T-helper 1 cell treated with Interleukin-12 subunit alpha and Interleukin-12 subunit beta and Interleukin-4 antibody, amounts not matched to agents 30 μg/mL and 1 μg/mL, for 36 hours (primary cell): Measurements from ENCODE around the gene UBAC2.

Source experiments
- H3K27ac Mint-ChIP-seq: one replicate; pipeline ENCODE4 v1.8.0; 2021; ENCODE audit warnings: mild to moderate bottlenecking, mixed read lengths
- H3K27me3 Mint-ChIP-seq: one replicate; pipeline ENCODE4 v1.8.0; 2021; ENCODE audit warnings: low read depth, mixed read lengths
- H3K36me3 Mint-ChIP-seq: one replicate; pipeline ENCODE4 v1.8.0; 2021; ENCODE audit warnings: low read depth, mixed read lengths
- H3K4me1 Mint-ChIP-seq: one replicate; pipeline ENCODE4 v1.8.0; 2021; ENCODE audit warnings: low read depth, mixed read lengths
- H3K4me3 Mint-ChIP-seq: one replicate; pipeline ENCODE4 v1.8.0; 2021; ENCODE audit warnings: mild to moderate bottlenecking, moderate library complexity, mixed read lengths
- H3K9me3 Mint-ChIP-seq: one replicate; pipeline ENCODE4 v1.8.0; 2021; ENCODE audit warnings: mixed read lengths

Gene UBAC2

GRCh38 chr13:99200432-99201167, at the start of gene UBAC2:
TSS of gene UBAC2 (plus strand) at chr13:99200854. CDS start at chr13:99200909, 55 bp downstream.
- peak within 1 kb of the TSS; percentile 99 for H3K4me3 Mint-ChIP-seq
- H3K9me3 Mint-ChIP-seq, result no peaks in the 10 kb centered on the region
- peak within 1 kb of the TSS; percentile 93 for H3K27ac Mint-ChIP-seq
- H3K36me3 Mint-ChIP-seq, result peaks cover 24% of the 10 kb centered on the region
- H3K27me3 Mint-ChIP-seq, result peaks cover 17% of the 10 kb centered on the region
- H3K4me1 Mint-ChIP-seq, result peaks cover 38% of the 10 kb centered on the region

- Mint-ChIP-seq H3K27me3 (no peaks in the 10 kb centered on the region), H3K4me1 (peaks cover 6% of the 10 kb centered on the region), H3K9me3 (no peaks in the 10 kb centered on the region), H3K4me3 (no peak overlapping the region), H3K27ac (no peak overlapping the region), H3K36me3 (no peaks in the 10 kb centered on the region)
Observed at GRCh38 chr13:99151516-99151915, 49.1 kb upstream of the UBAC2 start.

- H3K36me3 Mint-ChIP-seq, result no peaks in the 10 kb centered on the region
- H3K27me3 Mint-ChIP-seq, result peaks cover 5% of the 10 kb centered on the region
- no peak overlapping the region for H3K27ac Mint-ChIP-seq
- H3K9me3 Mint-ChIP-seq, result no peaks in the 10 kb centered on the region
- no peak overlapping the region for H3K4me3 Mint-ChIP-seq
- peaks cover 6% of the 10 kb centered on the region for H3K4me1 Mint-ChIP-seq
Observed at GRCh38 chr13:99153219-99153618, 47.4 kb upstream of the UBAC2 start.

- Mint-ChIP-seq H3K4me1 (peaks cover 6% of the 10 kb centered on the region), H3K4me3 (no peak overlapping the region), H3K27me3 (peaks cover 12% of the 10 kb centered on the region), H3K36me3 (no peaks in the 10 kb centered on the region), H3K27ac (no peak overlapping the region), H3K9me3 (no peaks in the 10 kb centered on the region)
Observed at GRCh38 chr13:99154064-99154463, 46.6 kb upstream of the UBAC2 start.

- no peaks in the 10 kb centered on the region for H3K9me3 Mint-ChIP-seq
- H3K36me3 Mint-ChIP-seq, result no peaks in the 10 kb centered on the region
- H3K4me3 Mint-ChIP-seq, result no peak overlapping the region
- H3K27me3 Mint-ChIP-seq, result peaks cover 28% of the 10 kb centered on the region
- H3K4me1 Mint-ChIP-seq, result peaks cover 7% of the 10 kb centered on the region
- no peak overlapping the region for H3K27ac Mint-ChIP-seq
Observed at GRCh38 chr13:99155821-99156220, 44.8 kb upstream of the UBAC2 start.

- Mint-ChIP-seq H3K27me3 (peaks cover 37% of the 10 kb centered on the region), H3K4me1 (peaks cover 1% of the 10 kb centered on the region)
Observed at GRCh38 chr13:99157046-99157445, 43.6 kb upstream of the UBAC2 start.

GRCh38 chr13:99158846-99159245, 41.8 kb upstream of the UBAC2 start:
- peaks cover 43% of the 10 kb centered on the region for H3K27me3 Mint-ChIP-seq
- H3K9me3 Mint-ChIP-seq, result no peaks in the 10 kb centered on the region
- no peaks in the 10 kb centered on the region for H3K36me3 Mint-ChIP-seq

More at GRCh38 chr13:99157046-99157445, 43.6 kb upstream of the UBAC2 start:
- Mint-ChIP-seq H3K9me3 (no peaks in the 10 kb centered on the region), H3K4me3 (no peak overlapping the region), H3K36me3 (no peaks in the 10 kb centered on the region), H3K27ac (no peak overlapping the region)

GRCh38 chr13:99159331-99160061, 41.2 kb upstream of the UBAC2 start:
- Mint-ChIP-seq H3K4me3 (no peak overlapping the region), H3K27ac (no peak overlapping the region), H3K9me3 (no peaks in the 10 kb centered on the region), H3K27me3 (peaks cover 43% of the 10 kb centered on the region), H3K36me3 (no peaks in the 10 kb centered on the region), H3K4me1 (peaks cover 1% of the 10 kb centered on the region)

More at GRCh38 chr13:99158846-99159245, 41.8 kb upstream of the UBAC2 start:
- Mint-ChIP-seq H3K4me3 (no peak overlapping the region), H3K4me1 (peaks cover 1% of the 10 kb centered on the region), H3K27ac (no peak overlapping the region)

GRCh38 chr13:99160415-99160814, 40.2 kb upstream of the UBAC2 start:
- Mint-ChIP-seq H3K36me3 (no peaks in the 10 kb centered on the region), H3K27ac (no peak overlapping the region), H3K9me3 (no peaks in the 10 kb centered on the region), H3K4me3 (no peak overlapping the region), H3K4me1 (peaks cover 1% of the 10 kb centered on the region), H3K27me3 (peaks cover 43% of the 10 kb centered on the region)

- peaks cover 1% of the 10 kb centered on the region for H3K4me1 Mint-ChIP-seq
- H3K4me3 Mint-ChIP-seq, result no peak overlapping the region
- no peaks in the 10 kb centered on the region for H3K36me3 Mint-ChIP-seq
- H3K27me3 Mint-ChIP-seq, result peaks cover 43% of the 10 kb centered on the region
- H3K27ac Mint-ChIP-seq, result no peak overlapping the region
- no peaks in the 10 kb centered on the region for H3K9me3 Mint-ChIP-seq
Observed at GRCh38 chr13:99161512-99161911, 39.1 kb upstream of the UBAC2 start.

GRCh38 chr13:99162567-99163361, 37.9 kb upstream of the UBAC2 start:
- Mint-ChIP-seq H3K4me3 (no peak overlapping the region), H3K27me3 (peaks cover 44% of the 10 kb centered on the region), H3K9me3 (peaks cover under 1% of the 10 kb centered on the region), H3K36me3 (no peaks in the 10 kb centered on the region), H3K4me1 (peaks cover 1% of the 10 kb centered on the region), H3K27ac (no peak overlapping the region)

- peaks cover 35% of the 10 kb centered on the region for H3K27me3 Mint-ChIP-seq
Observed at GRCh38 chr13:99164226-99164625, 36.4 kb upstream of the UBAC2 start.

GRCh38 chr13:99165753-99166587, 34.7 kb upstream of the UBAC2 start:
- Mint-ChIP-seq H3K4me3 (no peak overlapping the region), H3K27ac (no peak overlapping the region), H3K27me3 (peaks cover 30% of the 10 kb centered on the region), H3K36me3 (no peaks in the 10 kb centered on the region), H3K4me1 (no peaks in the 10 kb centered on the region), H3K9me3 (peaks cover 5% of the 10 kb centered on the region)

More at GRCh38 chr13:99164226-99164625, 36.4 kb upstream of the UBAC2 start:
- Mint-ChIP-seq H3K4me1 (no peaks in the 10 kb centered on the region), H3K27ac (no peak overlapping the region), H3K9me3 (peaks cover 5% of the 10 kb centered on the region), H3K4me3 (no peak overlapping the region), H3K36me3 (no peaks in the 10 kb centered on the region)

GRCh38 chr13:99172951-99173350, 27.7 kb upstream of the UBAC2 start:
- Mint-ChIP-seq H3K4me3 (no peak overlapping the region), H3K36me3 (no peaks in the 10 kb centered on the region), H3K27ac (no peak overlapping the region), H3K9me3 (peaks cover 2% of the 10 kb centered on the region), H3K4me1 (peaks cover 10% of the 10 kb centered on the region), H3K27me3 (peaks cover 37% of the 10 kb centered on the region)
